SU-DHL-6 (cell line): ENCODE data around the gene TMEM59L.

ENCODE experiments used
- H2AFZ ChIP-seq: fragments of 200-600 bp; sonication (generic); 2 replicates; pipeline ENCODE4 v1.6.1; 2014; ENCODE audit warnings: low read depth, mild to moderate bottlenecking, moderate library complexity, mixed read lengths, antibody characterized with exemption, low read length; ENCODE audit not compliant: severe bottlenecking
- H3F3A ChIP-seq: fragments of 200-600 bp; shearing (Covaris generic); 2 replicates; pipeline ENCODE4 v1.6.0; 2016; ENCODE audit warnings: antibody characterized with exemption, mild to moderate bottlenecking; ENCODE audit not compliant: insufficient read depth
- H3K27ac ChIP-seq: fragments of 200-600 bp; sonication (generic); 2 replicates; pipeline ENCODE4 v1.5.1; 2016; ENCODE audit warnings: low read depth, mild to moderate bottlenecking, low read length, moderate library complexity, mixed read lengths
- H3K27me3 ChIP-seq: fragments of 200-600 bp; sonication (generic), shearing (Covaris generic); 2 replicates; pipeline ENCODE4 v1.6.0; 2014; ENCODE audit warnings: mild to moderate bottlenecking, low read length
- H3K36me3 ChIP-seq: fragments of 200-600 bp; sonication (generic); 2 replicates; pipeline ENCODE4 v1.6.1; 2014; ENCODE audit warnings: mild to moderate bottlenecking, low read length, mixed read lengths
- H3K4me2 ChIP-seq: fragments of 300-600, 200-600 bp; shearing (Covaris generic), sonication (generic); 2 replicates; pipeline ENCODE4 v1.6.0; 2014; ENCODE audit warnings: low read length, low read depth, mild to moderate bottlenecking; ENCODE audit not compliant: poor library complexity, severe bottlenecking
- H3K4me3 ChIP-seq: fragments of 200-600 bp; sonication (generic); 2 replicates; pipeline ENCODE4 v1.5.1; 2014; ENCODE audit warnings: antibody characterized with exemption, low read length, mild to moderate bottlenecking, mixed read lengths; ENCODE audit not compliant: insufficient read depth, poor library complexity, severe bottlenecking
- H3K79me2 ChIP-seq: fragments of 200-600 bp; sonication (generic); 2 replicates; pipeline ENCODE4 v1.6.1; 2014; ENCODE audit warnings: mild to moderate bottlenecking, low read length, moderate library complexity; ENCODE audit not compliant: insufficient read depth
- H3K9ac ChIP-seq: fragments of 200-600 bp; sonication (generic); 2 replicates; pipeline ENCODE4 v1.7.0; 2014; ENCODE audit warnings: mild to moderate bottlenecking, low read length
- H3K9me2 ChIP-seq: fragments of 200-600 bp; sonication (generic); replicated peaks from 2 replicates; pipeline ENCODE4 v1.6.1; 2014; ENCODE audit warnings: low read length; ENCODE audit not compliant: insufficient read depth
- H3K9me3 ChIP-seq: fragments of 200-600 bp; sonication (generic); 2 replicates; pipeline ENCODE4 v1.6.1; 2014; ENCODE audit warnings: low read length, mixed read lengths; ENCODE audit not compliant: insufficient read depth
- H4K20me1 ChIP-seq: fragments of 200-600 bp; sonication (generic); 2 replicates; pipeline ENCODE4 v1.6.1; 2014; ENCODE audit warnings: low read depth, mild to moderate bottlenecking, antibody characterized with exemption, low read length, moderate library complexity, mixed read lengths
- EZH2phosphoT487 ChIP-seq: fragments of 200-600 bp; sonication (generic), shearing (Covaris generic); conservative IDR thresholded peaks from 2 replicates; pipeline ENCODE4 v1.6.1; 2018; ENCODE audit warnings: mild to moderate bottlenecking, antibody characterized with exemption, low read length, moderate library complexity, mixed read lengths
- TF ChIP-seq, protein P1 (sequence below): fragments of 200-600 bp; sonication (generic); IDR thresholded peaks from one replicate; pipeline ENCODE4 v1.5.1; 2017; ENCODE audit warnings: antibody characterized with exemption, mild to moderate bottlenecking, low read length, moderate library complexity; ENCODE audit not compliant: insufficient read depth, poor library complexity, severe bottlenecking

The TMEM59L gene

DNA sequence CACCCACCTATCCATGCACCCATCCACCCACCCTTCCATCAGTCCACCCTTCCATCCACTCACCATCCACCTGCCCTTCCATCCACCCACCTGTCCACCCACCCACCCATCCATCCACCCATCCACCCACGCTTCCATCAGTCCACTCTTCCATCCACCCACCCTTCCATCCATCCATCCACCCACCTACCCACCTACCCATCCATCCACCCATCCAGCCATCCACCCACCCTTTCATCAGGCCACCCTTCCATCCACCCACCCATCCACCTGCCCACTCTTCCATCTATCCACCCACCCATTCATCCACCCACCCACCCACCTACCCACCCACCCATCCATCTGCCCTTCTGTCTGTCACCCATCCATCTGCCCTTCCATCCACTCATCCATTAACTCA, 41.2 kb downstream of the TMEM59L start:
- no peaks in the 10 kb centered on the region for H3K36me3 ChIP-seq
- H4K20me1 ChIP-seq, result no peaks in the 10 kb centered on the region
- H3K27ac ChIP-seq, result no peak overlapping the region
- H3F3A ChIP-seq, result no peaks in the 10 kb centered on the region
- no peak overlapping the region for H3K4me2 ChIP-seq
- H3K9me3 ChIP-seq, result no peaks in the 10 kb centered on the region
- no peak overlapping the region for H3K4me3 ChIP-seq
- no peaks in the 10 kb centered on the region; the same call in 1 of the 2 replicates for H3K27me3 ChIP-seq
- no peak overlapping the region for H3K9ac ChIP-seq
- no peaks in the 10 kb centered on the region for H3K79me2 ChIP-seq
- TF ChIP-seq EZH2phosphoT487, result no peak
- TF ChIP-seq, protein P1, sequence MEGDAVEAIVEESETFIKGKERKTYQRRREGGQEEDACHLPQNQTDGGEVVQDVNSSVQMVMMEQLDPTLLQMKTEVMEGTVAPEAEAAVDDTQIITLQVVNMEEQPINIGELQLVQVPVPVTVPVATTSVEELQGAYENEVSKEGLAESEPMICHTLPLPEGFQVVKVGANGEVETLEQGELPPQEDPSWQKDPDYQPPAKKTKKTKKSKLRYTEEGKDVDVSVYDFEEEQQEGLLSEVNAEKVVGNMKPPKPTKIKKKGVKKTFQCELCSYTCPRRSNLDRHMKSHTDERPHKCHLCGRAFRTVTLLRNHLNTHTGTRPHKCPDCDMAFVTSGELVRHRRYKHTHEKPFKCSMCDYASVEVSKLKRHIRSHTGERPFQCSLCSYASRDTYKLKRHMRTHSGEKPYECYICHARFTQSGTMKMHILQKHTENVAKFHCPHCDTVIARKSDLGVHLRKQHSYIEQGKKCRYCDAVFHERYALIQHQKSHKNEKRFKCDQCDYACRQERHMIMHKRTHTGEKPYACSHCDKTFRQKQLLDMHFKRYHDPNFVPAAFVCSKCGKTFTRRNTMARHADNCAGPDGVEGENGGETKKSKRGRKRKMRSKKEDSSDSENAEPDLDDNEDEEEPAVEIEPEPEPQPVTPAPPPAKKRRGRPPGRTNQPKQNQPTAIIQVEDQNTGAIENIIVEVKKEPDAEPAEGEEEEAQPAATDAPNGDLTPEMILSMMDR, result no peak
- no peaks in the 10 kb centered on the region for H3K9me2 ChIP-seq
- no peak overlapping the region for H2AFZ ChIP-seq

DNA sequence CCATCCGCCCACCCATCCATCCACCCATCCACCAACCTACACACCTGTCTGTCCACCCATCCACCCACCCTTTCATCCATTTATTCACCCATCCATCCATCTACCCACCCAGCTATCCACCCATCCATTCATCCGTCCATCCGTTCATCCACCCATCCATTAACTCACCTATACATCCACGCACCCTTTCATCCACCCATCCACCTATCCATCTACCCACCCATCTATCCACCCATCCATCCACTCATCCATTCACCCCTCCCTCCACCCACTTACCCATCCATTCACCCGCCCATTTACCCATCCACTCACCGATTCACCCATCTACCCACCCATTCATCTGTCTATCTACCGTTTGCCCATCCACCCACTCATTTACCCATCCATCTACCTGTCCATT, 41.8 kb downstream of the TMEM59L start:
- Histone ChIP-seq H3K36me3 (no peaks in the 10 kb centered on the region), H2AFZ (no peak overlapping the region), H3K27me3 (no peaks in the 10 kb centered on the region), H3K27ac (no peak overlapping the region), H3K4me3 (no peak overlapping the region), H3K9me3 (no peaks in the 10 kb centered on the region), H3F3A (no peaks in the 10 kb centered on the region), H3K9ac (no peak overlapping the region), H3K79me2 (no peaks in the 10 kb centered on the region), H4K20me1 (no peaks in the 10 kb centered on the region), H3K9me2 (no peaks in the 10 kb centered on the region), H3K4me2 (no peak overlapping the region)
- TF ChIP-seq, protein P1, result no peak
- no peak for TF ChIP-seq EZH2phosphoT487

- TF ChIP-seq, protein P1, result no peak
- TF ChIP-seq EZH2phosphoT487, result no peak
- Histone ChIP-seq H3K79me2 (no peaks in the 10 kb centered on the region), H4K20me1 (no peaks in the 10 kb centered on the region)
Measured at GRCh38 chr19:18655173-18655844, 42.6 kb downstream of the TMEM59L start.

More at GRCh38 chr19:18655173-18655844, 42.6 kb downstream of the TMEM59L start:
- H3K36me3 ChIP-seq, result no peaks in the 10 kb centered on the region
- no peaks in the 10 kb centered on the region for H3K9me2 ChIP-seq
- no peaks in the 10 kb centered on the region for H3F3A ChIP-seq
- H3K9me3 ChIP-seq, result no peaks in the 10 kb centered on the region
- no peak overlapping the region for H3K27ac ChIP-seq
- H3K27me3 ChIP-seq, result no peaks in the 10 kb centered on the region
- no peak overlapping the region for H2AFZ ChIP-seq
- H3K9ac ChIP-seq, result no peak overlapping the region
- no peak overlapping the region for H3K4me3 ChIP-seq
- no peak overlapping the region for H3K4me2 ChIP-seq
